ENCODE measurements around the gene PALMD. TPM values are rescaled to one million over a fixed set of nuclear protein-coding genes. Genes with fewer than 3 reads are reported as not detected.

Gene PALMD
- total RNA-seq, 3 donors from 2014 or later (not counting 1 experiment from before 2014, with no cell fraction given), result not detected

GRCh38 chr1:99735852-99736251 lies 89.9 kb downstream of the PALMD start:
- intact Hi-C loops (cut with micrococcal nuclease), result no loop called here
- TF ChIP-seq CTCF (IDR thresholded peaks at IDR 0.05), result no peak
- Mint-ChIP-seq H3K9me3 (no peaks in the 10 kb centered on the region), H3K36me3 (no peaks in the 10 kb centered on the region), H3K4me3 (no peak overlapping the region), H3K4me1 (no peaks in the 10 kb centered on the region), H3K27ac (no peak overlapping the region), H3K27me3 (ENCODE audit: low read depth in 2 of 2) (no peaks in the 10 kb centered on the region)
- DNase-seq (no peak), ATAC-seq (no peak)
- H3K4me3 ChIP-seq (ENCODE audit: low read length), result no peak overlapping the region
- no peak overlapping the region for H3K27ac ChIP-seq (ENCODE audit: low read length)
- H3K36me3 ChIP-seq (ENCODE audit: control insufficient read depth, insufficient read depth, low read length), result no peaks in the 10 kb centered on the region
- H3K4me1 ChIP-seq (ENCODE audit: control insufficient read depth, insufficient read depth, low read length), result no peaks in the 10 kb centered on the region
- no CpG with 5 or more reads among the region's 2 CpGs for WGBS (ENCODE audit: insufficient coverage)
- H3K9me3 ChIP-seq (ENCODE audit: control insufficient read depth, insufficient read depth, low read length), result no peaks in the 10 kb centered on the region
- H3K27me3 ChIP-seq (ENCODE audit: control insufficient read depth, insufficient read depth, low read length), result no peaks in the 10 kb centered on the region

GRCh38 chr1:99737016-99737415 lies 91.1 kb downstream of the PALMD start:
- H3K9me3 Mint-ChIP-seq, result no peaks in the 10 kb centered on the region
- H3K36me3 ChIP-seq (ENCODE audit: control insufficient read depth, insufficient read depth, low read length), result no peaks in the 10 kb centered on the region
- no peak overlapping the region for H3K27ac Mint-ChIP-seq
- no peaks in the 10 kb centered on the region for H3K27me3 ChIP-seq (ENCODE audit: control insufficient read depth, insufficient read depth, low read length)
- DNase-seq (peak in 1 of 2 donors; percentile 3), ATAC-seq (no peak)
- H3K4me1 ChIP-seq (ENCODE audit: control insufficient read depth, insufficient read depth, low read length), result no peaks in the 10 kb centered on the region
- H3K27ac ChIP-seq (ENCODE audit: low read length), result no peak overlapping the region
- H3K9me3 ChIP-seq (ENCODE audit: control insufficient read depth, insufficient read depth, low read length), result no peaks in the 10 kb centered on the region
- no peak overlapping the region for H3K4me3 ChIP-seq (ENCODE audit: low read length)
- no peak for TF ChIP-seq CTCF (IDR thresholded peaks at IDR 0.05)
- H3K4me3 Mint-ChIP-seq, result no peak overlapping the region
- H3K4me1 Mint-ChIP-seq, result no peaks in the 10 kb centered on the region
- intact Hi-C loops (cut with micrococcal nuclease), result no loop called here
- no peaks in the 10 kb centered on the region for H3K36me3 Mint-ChIP-seq
- 54% methylated on average over 4 of the region's 4 CpGs for WGBS (ENCODE audit: insufficient coverage)
- H3K27me3 Mint-ChIP-seq (ENCODE audit: low read depth in 2 of 2), result no peaks in the 10 kb centered on the region

- no peaks in the 10 kb centered on the region for H3K27me3 Mint-ChIP-seq (ENCODE audit: low read depth in 2 of 2)
- H3K4me3 Mint-ChIP-seq, result no peak overlapping the region
- ATAC-seq (no peak), DNase-seq (no peak)
- intact Hi-C loops (cut with micrococcal nuclease), result no loop called here
- Histone ChIP-seq H3K36me3 (ENCODE audit: control insufficient read depth, insufficient read depth, low read length) (no peaks in the 10 kb centered on the region), H3K9me3 (ENCODE audit: control insufficient read depth, insufficient read depth, low read length) (no peaks in the 10 kb centered on the region), H3K27ac (ENCODE audit: low read length) (no peak overlapping the region), H3K27me3 (ENCODE audit: control insufficient read depth, insufficient read depth, low read length) (no peaks in the 10 kb centered on the region), H3K4me3 (ENCODE audit: low read length) (no peak overlapping the region), H3K4me1 (ENCODE audit: control insufficient read depth, insufficient read depth, low read length) (no peaks in the 10 kb centered on the region)
- no peaks in the 10 kb centered on the region for H3K4me1 Mint-ChIP-seq
- TF ChIP-seq CTCF (IDR thresholded peaks at IDR 0.05), result no peak
- no peaks in the 10 kb centered on the region for H3K36me3 Mint-ChIP-seq
- WGBS (ENCODE audit: insufficient coverage), result 83% methylated on average over 6 of the region's 6 CpGs
- no peaks in the 10 kb centered on the region for H3K9me3 Mint-ChIP-seq
- no peak overlapping the region for H3K27ac Mint-ChIP-seq
Observed at GRCh38 chr1:99738858-99739465, 93.0 kb downstream of the PALMD start.

GRCh38 chr1:99740141-99740540 lies 94.2 kb downstream of the PALMD start:
- Histone ChIP-seq H3K27ac (ENCODE audit: low read length) (no peak overlapping the region), H3K27me3 (ENCODE audit: control insufficient read depth, insufficient read depth, low read length) (no peaks in the 10 kb centered on the region), H3K36me3 (ENCODE audit: control insufficient read depth, insufficient read depth, low read length) (no peaks in the 10 kb centered on the region), H3K4me1 (ENCODE audit: control insufficient read depth, insufficient read depth, low read length) (no peaks in the 10 kb centered on the region), H3K9me3 (ENCODE audit: control insufficient read depth, insufficient read depth, low read length) (no peaks in the 10 kb centered on the region), H3K4me3 (ENCODE audit: low read length) (no peak overlapping the region)
- DNase-seq (no peak), ATAC-seq (no peak)
- no peaks in the 10 kb centered on the region for H3K27me3 Mint-ChIP-seq (ENCODE audit: low read depth in 2 of 2)
- H3K4me1 Mint-ChIP-seq, result no peaks in the 10 kb centered on the region
- 65% methylated on average over 1 of the region's 1 CpG for WGBS (ENCODE audit: insufficient coverage)
- no peaks in the 10 kb centered on the region for H3K36me3 Mint-ChIP-seq
- TF ChIP-seq CTCF (IDR thresholded peaks at IDR 0.05), result no peak
- H3K9me3 Mint-ChIP-seq, result no peaks in the 10 kb centered on the region
- no peak overlapping the region for H3K4me3 Mint-ChIP-seq
- intact Hi-C loops (cut with micrococcal nuclease), result no loop called here
- H3K27ac Mint-ChIP-seq, result no peak overlapping the region
